KMS-11 (cell line): ENCODE results near the gene CSKMT.
"Not testable (repeated sequence)": the region's sequence is repeated elsewhere in the genome, so short reads cannot be mapped to it uniquely, and the experiment has no call there.

ENCODE experiments used
- H2AFZ ChIP-seq: fragments of 200-600 bp; sonication (generic); 2 replicates; pipeline ENCODE4 v1.6.1; 2016; ENCODE audit warnings: antibody characterized with exemption, mixed run types, low read depth
- H3K27ac ChIP-seq: fragments of 200-600 bp; sonication (generic); 2 replicates; pipeline ENCODE4 v1.6.1; 2016; ENCODE audit warnings: mild to moderate bottlenecking, mixed run types
- H3K27me3 ChIP-seq: fragments of 200-600 bp; sonication (generic); 2 replicates; pipeline ENCODE4 v1.6.1; 2017; ENCODE audit warnings: mild to moderate bottlenecking, low read depth, mixed run types, moderate library complexity; ENCODE audit not compliant: insufficient read depth
- H3K36me3 ChIP-seq: fragments of 200-600 bp; sonication (generic); 2 replicates; pipeline ENCODE4 v1.6.1; 2017; ENCODE audit warnings: mild to moderate bottlenecking, mixed run types; ENCODE audit not compliant: insufficient read depth
- H3K4me1 ChIP-seq: fragments of 200-600 bp; sonication (generic); 2 replicates; pipeline ENCODE4 v1.6.1; 2016; ENCODE audit warnings: mild to moderate bottlenecking, low read depth, mixed run types; ENCODE audit not compliant: poor library complexity, severe bottlenecking
- H3K4me2 ChIP-seq: fragments of 200-600 bp; sonication (generic); 2 replicates; pipeline ENCODE4 v1.7.0; 2016; ENCODE audit warnings: mild to moderate bottlenecking, mixed run types
- H3K4me3 ChIP-seq: fragments of 200-600 bp; sonication (generic); IDR thresholded peaks from 2 replicates; pipeline ENCODE4 v1.6.1; 2017; ENCODE audit warnings: low read depth, low read length, mixed read lengths; ENCODE audit not compliant: insufficient read depth
- H3K79me2 ChIP-seq: fragments of 200-600 bp; sonication (generic); 2 replicates; pipeline ENCODE4 v1.6.1; 2016; ENCODE audit warnings: low read depth, mixed run types; ENCODE audit not compliant: insufficient read depth
- H3K9ac ChIP-seq: fragments of 200-600 bp; sonication (generic); 2 replicates; pipeline ENCODE4 v1.6.1; 2016; ENCODE audit warnings: mild to moderate bottlenecking, mixed run types
- H4K20me1 ChIP-seq: fragments of 200-600 bp; sonication (generic); 2 replicates; pipeline ENCODE4 v1.6.1; 2016; ENCODE audit warnings: mild to moderate bottlenecking, mixed run types; ENCODE audit not compliant: insufficient read depth
- TF ChIP-seq, protein P1 (sequence below): fragments of 200-600 bp; sonication (generic); conservative IDR thresholded peaks from 2 replicates; pipeline ENCODE4 v1.6.1; 2017; ENCODE audit warnings: low read depth, mild to moderate bottlenecking, antibody characterized with exemption, low read length, moderate library complexity, mixed read lengths

The CSKMT gene

DNA sequence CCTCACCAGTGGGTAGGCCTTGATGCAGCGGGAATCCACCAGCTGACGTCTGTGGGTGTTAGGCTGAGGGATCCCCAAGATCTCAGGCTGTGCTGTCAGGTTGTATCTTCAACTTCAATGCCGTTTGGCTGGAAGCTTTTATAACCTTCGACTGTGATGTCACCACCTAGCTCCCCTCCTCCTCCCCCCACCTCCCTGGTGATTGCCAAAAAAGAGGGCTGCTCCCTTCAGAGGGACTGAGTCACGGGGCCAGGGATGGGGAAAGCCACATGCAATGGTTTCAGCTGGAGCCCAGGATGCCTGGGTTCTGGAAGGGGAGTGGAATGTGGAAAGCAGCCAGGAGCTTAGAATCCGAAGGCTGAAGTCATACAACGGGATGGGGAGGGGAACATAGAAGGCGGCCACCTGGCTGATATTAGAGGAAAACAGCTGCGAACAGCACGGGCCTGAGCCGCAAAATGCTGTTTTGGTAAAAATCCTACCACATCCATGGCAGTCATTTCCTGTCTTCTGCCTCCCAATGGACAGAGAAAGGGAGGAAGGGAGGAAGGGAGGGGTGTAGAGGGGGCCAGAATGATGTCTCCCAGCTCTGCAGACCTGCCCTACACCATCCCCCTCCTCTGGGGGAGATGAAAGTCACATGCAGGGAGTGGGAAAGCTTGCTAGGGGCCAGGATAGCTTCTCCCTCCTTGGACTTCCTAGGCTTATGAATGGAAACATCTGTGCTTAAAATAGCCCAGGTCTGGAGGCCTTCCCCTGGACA, 24.5 kb downstream of the CSKMT start, which contains the start of gene LRRN4CL:
Gene LRRN4CL, minus strand, starts transcription at position 110 of the 763 bp plus-strand sequence. CDS start 1,022 bp downstream, outside the sequence.
- no peak within 1 kb of the TSS for H3K27ac ChIP-seq

DNA sequence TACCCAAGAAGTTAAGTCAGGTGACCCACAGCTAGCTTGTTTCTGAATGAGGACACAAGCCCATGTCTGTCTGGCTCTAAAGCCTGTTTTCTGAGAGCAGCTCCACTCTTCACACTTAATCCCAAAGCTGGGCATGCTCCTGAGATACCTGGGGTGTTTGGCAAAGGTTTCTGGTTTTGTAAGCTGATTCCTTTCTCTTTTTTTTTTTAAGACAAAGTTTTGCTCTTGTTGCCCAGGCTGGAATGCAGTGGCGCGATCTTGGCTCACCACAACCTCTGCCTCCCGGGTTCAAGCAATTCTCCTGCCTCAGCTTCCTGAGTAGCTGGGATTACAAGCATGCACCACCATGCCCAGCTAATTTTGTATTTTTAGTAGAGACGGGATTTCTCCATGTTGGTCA, 28.5 kb downstream of the CSKMT start:
- H3K79me2 ChIP-seq, H4K20me1 ChIP-seq, H3K9ac ChIP-seq, H3K4me1 ChIP-seq, H3K27me3 ChIP-seq, H3K4me2 ChIP-seq, H2AFZ ChIP-seq, H3K4me3 ChIP-seq, H3K36me3 ChIP-seq, H3K27ac ChIP-seq: not testable (repeated sequence)

More for the DNA sequence above, 24.5 kb downstream of the CSKMT start, which contains the start of gene LRRN4CL:
- H3K4me2 ChIP-seq: no peak within 1 kb of the TSS
- no peaks in the 10 kb centered on the region for H3K4me1 ChIP-seq
- no peaks in the 10 kb centered on the region for H3K79me2 ChIP-seq
- H3K4me3 ChIP-seq: no peak within 1 kb of the TSS
- H3K27me3 ChIP-seq: no peaks in the 10 kb centered on the region
- no peaks in the 10 kb centered on the region for H4K20me1 ChIP-seq
- TF ChIP-seq, protein P1, sequence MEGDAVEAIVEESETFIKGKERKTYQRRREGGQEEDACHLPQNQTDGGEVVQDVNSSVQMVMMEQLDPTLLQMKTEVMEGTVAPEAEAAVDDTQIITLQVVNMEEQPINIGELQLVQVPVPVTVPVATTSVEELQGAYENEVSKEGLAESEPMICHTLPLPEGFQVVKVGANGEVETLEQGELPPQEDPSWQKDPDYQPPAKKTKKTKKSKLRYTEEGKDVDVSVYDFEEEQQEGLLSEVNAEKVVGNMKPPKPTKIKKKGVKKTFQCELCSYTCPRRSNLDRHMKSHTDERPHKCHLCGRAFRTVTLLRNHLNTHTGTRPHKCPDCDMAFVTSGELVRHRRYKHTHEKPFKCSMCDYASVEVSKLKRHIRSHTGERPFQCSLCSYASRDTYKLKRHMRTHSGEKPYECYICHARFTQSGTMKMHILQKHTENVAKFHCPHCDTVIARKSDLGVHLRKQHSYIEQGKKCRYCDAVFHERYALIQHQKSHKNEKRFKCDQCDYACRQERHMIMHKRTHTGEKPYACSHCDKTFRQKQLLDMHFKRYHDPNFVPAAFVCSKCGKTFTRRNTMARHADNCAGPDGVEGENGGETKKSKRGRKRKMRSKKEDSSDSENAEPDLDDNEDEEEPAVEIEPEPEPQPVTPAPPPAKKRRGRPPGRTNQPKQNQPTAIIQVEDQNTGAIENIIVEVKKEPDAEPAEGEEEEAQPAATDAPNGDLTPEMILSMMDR: no peak
- no peaks in the 10 kb centered on the region for H3K36me3 ChIP-seq
- H3K9ac ChIP-seq: no peak within 1 kb of the TSS
- H2AFZ ChIP-seq: no peak within 1 kb of the TSS

DNA sequence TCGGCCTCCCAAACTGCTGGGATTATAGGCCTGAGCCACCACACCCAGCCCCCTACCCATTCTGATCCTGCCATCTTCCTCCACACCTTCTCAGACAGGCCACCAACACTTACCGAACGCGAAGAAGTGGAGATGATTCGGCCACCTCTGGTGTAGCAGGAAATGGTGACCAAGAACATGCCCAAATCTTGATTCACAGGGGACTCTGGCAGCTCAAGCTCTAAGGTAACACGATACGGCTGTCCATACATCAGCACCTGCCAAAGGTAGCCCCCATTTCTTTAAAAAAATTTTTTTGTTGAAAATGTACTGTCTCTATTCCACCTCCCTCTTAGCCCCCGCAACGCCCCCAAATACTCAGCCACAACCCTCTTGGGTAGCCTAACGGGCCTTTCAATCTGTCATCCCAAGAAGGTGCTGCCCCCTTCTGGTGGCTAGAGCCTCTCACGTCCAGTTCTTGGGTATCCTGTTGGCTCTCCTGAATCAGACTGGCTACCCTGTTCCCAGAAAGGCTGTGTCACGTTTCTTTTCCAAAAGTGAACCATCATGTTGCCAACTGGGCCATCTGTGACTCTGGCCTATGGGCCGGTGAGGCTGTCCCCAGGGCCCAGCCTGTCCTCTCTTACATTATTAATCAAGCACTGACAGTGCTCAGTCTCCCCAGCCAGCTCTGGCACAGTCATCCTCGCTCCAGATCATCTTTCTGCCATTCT, 29.5 kb downstream of the CSKMT start:
- no peaks in the 10 kb centered on the region for H3K27me3 ChIP-seq
- TF ChIP-seq, protein P1: peak; percentile 84
- no peaks in the 10 kb centered on the region for H3K79me2 ChIP-seq
- H3K36me3 ChIP-seq: no peaks in the 10 kb centered on the region
- H3K9ac ChIP-seq: no peak overlapping the region
- H3K4me2 ChIP-seq: no peak overlapping the region
- no peaks in the 10 kb centered on the region for H4K20me1 ChIP-seq
- H3K4me1 ChIP-seq: no peaks in the 10 kb centered on the region
- no peak overlapping the region for H3K27ac ChIP-seq
- no peak overlapping the region for H2AFZ ChIP-seq
- no peak overlapping the region for H3K4me3 ChIP-seq

DNA sequence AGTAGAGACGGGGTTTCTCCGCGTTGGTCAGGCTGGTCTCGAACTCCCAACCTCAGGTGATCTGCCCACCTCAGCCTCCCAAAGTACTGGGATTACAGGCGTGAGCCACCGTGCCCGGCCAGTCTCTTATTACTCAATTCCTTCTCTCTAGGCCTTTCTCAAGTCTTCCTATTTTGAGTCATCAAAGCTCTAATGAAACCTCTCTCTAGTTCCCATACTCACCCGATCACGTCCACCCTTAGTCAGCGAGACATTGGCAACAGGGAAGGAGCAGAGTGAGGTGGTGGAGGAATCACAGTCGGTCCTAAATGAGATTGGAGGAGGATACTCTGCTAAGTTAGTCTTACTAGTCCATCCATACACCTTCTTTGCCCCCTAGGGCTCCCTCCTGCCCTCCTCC, 37.1 kb downstream of the CSKMT start:
- no peak overlapping the region for H3K4me2 ChIP-seq
- TF ChIP-seq, protein P1: no peak
- no peak overlapping the region for H3K4me3 ChIP-seq
- no peak overlapping the region for H3K9ac ChIP-seq
- H3K27ac ChIP-seq: no peak overlapping the region
- H2AFZ ChIP-seq: no peak overlapping the region
- H3K4me1 ChIP-seq: peaks cover 13% of the 10 kb centered on the region
- no peaks in the 10 kb centered on the region; the same call in 1 of the 2 replicates for H3K79me2 ChIP-seq
- no peaks in the 10 kb centered on the region for H3K27me3 ChIP-seq
- no peaks in the 10 kb centered on the region for H3K36me3 ChIP-seq
- H4K20me1 ChIP-seq: no peaks in the 10 kb centered on the region

DNA sequence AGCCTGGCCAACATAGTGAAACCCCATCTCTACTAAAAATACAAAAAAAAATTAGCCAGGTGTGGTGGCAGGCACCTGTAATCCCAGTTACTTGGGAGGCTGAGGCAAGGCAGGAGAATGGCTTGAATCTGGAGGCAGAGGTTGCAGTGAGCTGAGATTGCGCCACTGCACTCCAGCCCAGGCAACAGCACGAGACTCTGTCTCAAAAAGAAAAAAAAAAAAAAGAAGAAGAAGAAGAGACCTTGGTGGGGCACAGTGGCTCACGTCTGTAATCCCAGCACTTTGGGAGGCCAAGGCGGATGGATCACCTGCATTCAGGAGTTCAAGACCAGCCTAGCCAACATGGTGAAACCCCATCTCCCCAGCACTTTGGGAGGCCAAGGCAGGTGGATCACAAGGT, 38.8 kb downstream of the CSKMT start:
- not testable (repeated sequence) for H3K36me3 ChIP-seq, H3K4me2 ChIP-seq, H3K27me3 ChIP-seq, H3K9ac ChIP-seq, H2AFZ ChIP-seq, H4K20me1 ChIP-seq, H3K79me2 ChIP-seq, H3K27ac ChIP-seq, H3K4me3 ChIP-seq
- H3K4me1 ChIP-seq: peaks cover 29% of the 10 kb centered on the region
